Measurements from ENCODE around the gene NCBP2L. TPM values are rescaled to one million over a fixed set of nuclear protein-coding genes. Genes with fewer than 3 reads are reported as not detected.

Gene NCBP2L
- total and polyA plus RNA-seq, 9 of the 15 experiments (the other 6 are each of a cell fraction or from before 2014, with no cell fraction given) = not detected

- TF ChIP-seq PBX2 (CRISPR knock-in tag; IDR thresholded peaks at IDR 0.05; ENCODE audit: low read depth) = no peak
- 0 out of 2 replicates have a peak, but pooled peaks have one; percentile 35 for TF ChIP-seq PBX2 (tag; conservative IDR thresholded peaks at IDR 0.05; ENCODE audit: low read depth)
- no peak; the same call in 1 of the 2 replicates for TF ChIP-seq SMARCA5 (IDR thresholded peaks at IDR 0.05)
- TF ChIP-seq FOXP1 (CRISPR knock-in tag; IDR thresholded peaks at IDR 0.05) = no peak
- TF ChIP-seq MEIS2 (IDR thresholded peaks at IDR 0.05; ENCODE audit: partially characterized antibody) = peak; percentile 47
- TF ChIP-seq POLR3G (IDR thresholded peaks at IDR 0.05; ENCODE audit: extremely low read depth, insufficient read length, insufficient replicate concordance) = no peak
- TF ChIP-seq RBM25 (IDR thresholded peaks at IDR 0.05; ENCODE audit: low read depth, low read length, severe bottlenecking) = peak; percentile 87
- no peak for TF ChIP-seq SREBF2 (CRISPR knock-in tag; IDR thresholded peaks at IDR 0.05)
- TF ChIP-seq BCOR (IDR thresholded peaks at IDR 0.05) = peak; percentile 88
- no peak for TF ChIP-seq MTA1 (IDR thresholded peaks at IDR 0.05; ENCODE audit: borderline replicate concordance)
- TF ChIP-seq ZNF24 (IDR thresholded peaks at IDR 0.05) = no peak
- TF ChIP-seq CREB3 (tag; conservative IDR thresholded peaks at IDR 0.05; ENCODE audit: low read depth) = no peak
- 0 out of 4 replicates have a peak, but pooled peaks of 1 of the 2 experiments have one; percentile 52 for TF ChIP-seq RCOR1 (IDR thresholded peaks at IDR 0.05; ENCODE audit: borderline replicate concordance in 1 of 2, low read depth in 2 of 2, low read length in 2 of 2)
- peak; percentile 79 for TF ChIP-seq EGR1 (conservative IDR thresholded peaks at IDR 0.05)
- TF ChIP-seq CTBP1 (IDR thresholded peaks at IDR 0.05; ENCODE audit: borderline replicate concordance) = no peak
Measured at GRCh38 chrX:107729558-107730297, 47.8 kb upstream of the NCBP2L start (continued).
